Pancreas (tissue), 10 donors: ENCODE measurements around the gene PPP1R14B. TPM values are rescaled to one million over a fixed set of nuclear protein-coding genes. Genes with fewer than 3 reads are reported as not detected.

Experiments
- ATAC-seq, 4 donors: fragments of 200-7000 bp; cut with Tn5 transposase; one replicate each; pipeline versions ENCODE4 v1.8.0 to v1.9.1; 2020; ENCODE audit warnings: mild to moderate bottlenecking in 4 of 4, moderate library complexity in 4 of 4
- DNase-seq, 6 donors: peaks; one replicate each; pipeline ENCODE4 v3.0.0-alpha.2; 2020
- FAIRE-seq: peaks from 2 replicates; lab custom pipeline; 2012; peaks lifted over from hg19 to GRCh38; lab: Jason Lieb, UNC
- H3K27ac ChIP-seq, 4 donors: fragments of 200-600 bp; sonication (generic); 1 replicate in 3 of 4; 2 replicates in 1 of 4; pipeline versions ENCODE4 v1.5.0 to v1.8.0; 2020
- H3K27me3 ChIP-seq, 4 donors: fragments of 200-600 bp; one replicate each; pipeline ENCODE4 v1.8.0; 2021
- H3K36me3 ChIP-seq, 3 donors: fragments of 200-600 bp; sonication (generic) in 1 of 3; one replicate each; pipeline versions ENCODE4 v1.5.0 to v1.8.0; 2020 to 2021
- H3K4me1 ChIP-seq, 3 donors: fragments of 200-600 bp; one replicate each; pipeline ENCODE4 v1.8.0; 2021
- H3K4me3 ChIP-seq, 4 donors: fragments of 200-600 bp; sonication (generic) in 2 of 4; one replicate each; pipeline versions ENCODE4 v1.5.0 to v1.8.0; 2020 to 2021
- H3K9me3 ChIP-seq, 4 donors: fragments of 200-600 bp; one replicate each; pipeline ENCODE4 v1.8.0; 2021
- CTCF ChIP-seq, 4 donors: fragments of 200-600 bp; sonication (generic) in 3 of 4; IDR thresholded peaks; one replicate each; pipeline versions ENCODE4 v1.5.0 to v1.8.0; 2021; ENCODE audit warnings: antibody characterized with exemption in 4 of 4
- WGBS, 2 donors: extraction: QIAGEN DNeasy Blood & Tissue Kit; methylation state at CpG; one replicate each; pipeline ENCODE4 v1.1.7; 2013; 5-methylcytosine and 5-hydroxymethylcytosine counted together
- intact Hi-C, 3 donors: fragments of 100-400 bp; cut with DNase I; formaldehyde crosslinking; loops; one replicate each; pipeline versions ENCODE4 v1.11.1 to v1.14.2; 2022
- polyA plus RNA-seq, 2 donors: library from polyadenylated mRNA; stranded (reverse); fragments of 200-250 nt; gene quantifications; one replicate each; pipeline ENCODE4 v1.2.3, GENCODE V29; 2013
- total RNA-seq, 6 donors: library from RNA; stranded (reverse); fragmentation: NEBNext Ultra II Directional in 4 of 6; extraction: Animal tissue kit (Norgen Biotek cat#: 25700) in 4 of 6; gene quantifications; one replicate each; pipeline versions ENCODE4 v1.2.1 to v1.2.4, GENCODE V29; 2021 to 2023
- donor health status: healthy with polysubstance abuse.
- donor health status: DM: no; HTN: no; CAD: no; lungs with moderate emphysema.
- donor health status: DM: no; HTN: no; CAD: no.
- donor health status: control.
- donor health status: control.
- donor health status: Bipolar disorder and iron deficiency.
- donor health status: DM: yes; HTN: yes; CAD: no.
- donor health status: DM: no; HTN: no; CAD: no.
- donor health status: DM: no; HTN: no; CAD: no.
- donor health status: DM: yes; HTN: yes; CAD: no.

PPP1R14B gene
- total and polyA plus RNA-seq, 8 donors: 81.6 to 180 (median 119) TPM

GRCh38 chr11:64219354-64219684, 27.4 kb downstream of the PPP1R14B start:
- peak overlapping the region in 2 of 4 donors; percentile 33 to 59 for H3K27ac ChIP-seq
- no peaks in the 10 kb centered on the region for H3K9me3 ChIP-seq
- DNase-seq (peak in 2 of 6 donors; percentile 63 to 84), FAIRE-seq (no peak), ATAC-seq (peak in 1 of 4 donors; percentile 8)
- H3K36me3 ChIP-seq: no peaks in the 10 kb centered on the region
- 52 to 55% methylated on average over 7 of the region's 7 CpGs for WGBS, 2 donors
- peaks cover 10 to 16% (median 14%) of the 10 kb centered on the region in 3 donors for H3K4me1 ChIP-seq
- H3K4me3 ChIP-seq: no peak overlapping the region
- intact Hi-C loops: no loop called here
- no peak for TF ChIP-seq CTCF (IDR thresholded peaks at IDR 0.05)
- H3K27me3 ChIP-seq: no peaks in the 10 kb centered on the region

- ATAC-seq: peak; percentile 75 to 84 (median 81)
- WGBS, 2 donors: 29 to 33% methylated on average over 11 of the region's 11 CpGs
- intact Hi-C loops: no loop called here
- no peak overlapping the region for H3K4me3 ChIP-seq
- H3K27ac ChIP-seq: peak overlapping the region in 2 of 4 donors; percentile 33 to 59
- H3K36me3 ChIP-seq: no peaks in the 10 kb centered on the region
- H3K4me1 ChIP-seq: peaks cover 10 to 16% (median 14%) of the 10 kb centered on the region in 3 donors
- peak; percentile 77 to 94 (median 84) for DNase-seq
- TF ChIP-seq CTCF (IDR thresholded peaks at IDR 0.05): no peak
- H3K27me3 ChIP-seq: no peaks in the 10 kb centered on the region
- H3K9me3 ChIP-seq: no peaks in the 10 kb centered on the region
- FAIRE-seq: no peak
Observed at GRCh38 chr11:64218628-64219353, 28.0 kb downstream of the PPP1R14B start.

GRCh38 chr11:64216879-64217278, 29.9 kb downstream of the PPP1R14B start:
- no peak overlapping the region for H3K27ac ChIP-seq
- H3K27me3 ChIP-seq: no peaks in the 10 kb centered on the region
- 91% methylated on average over 6 of the region's 6 CpGs for WGBS, 2 donors
- no peak for ATAC-seq
- intact Hi-C loops: no loop called here
- no peak for TF ChIP-seq CTCF (IDR thresholded peaks at IDR 0.05)
- no peak for FAIRE-seq
- peaks cover 10 to 16% (median 14%) of the 10 kb centered on the region in 3 donors for H3K4me1 ChIP-seq
- no peaks in the 10 kb centered on the region for H3K36me3 ChIP-seq
- peak in 1 of 6 donors; percentile 24 for DNase-seq
- H3K4me3 ChIP-seq: no peak overlapping the region
- H3K9me3 ChIP-seq: no peaks in the 10 kb centered on the region

- H3K27ac ChIP-seq: no peak overlapping the region
- H3K36me3 ChIP-seq: no peaks in the 10 kb centered on the region
- intact Hi-C loops: no loop called here
- FAIRE-seq (no peak), DNase-seq (peak in 2 of 6 donors; percentile 37 to 75), ATAC-seq (no peak)
- no peak for TF ChIP-seq CTCF (IDR thresholded peaks at IDR 0.05)
- H3K4me3 ChIP-seq: no peak overlapping the region
- H3K27me3 ChIP-seq: no peaks in the 10 kb centered on the region
- H3K4me1 ChIP-seq: no peaks in the 10 kb centered on the region
- no peaks in the 10 kb centered on the region for H3K9me3 ChIP-seq
- WGBS, 2 donors: 87 to 89% methylated on average over 29 to 30 of the region's 30 CpGs
Observed at GRCh38 chr11:64211181-64211872, 35.4 kb downstream of the PPP1R14B start.
